ENCODE measurements around the gene PNRC2. TPM values are rescaled to one million over a fixed set of nuclear protein-coding genes. Genes with fewer than 3 reads are reported as not detected.

Gene PNRC2
- total RNA-seq, 1 experiment from 2014 or later = 166 TPM

DNA sequence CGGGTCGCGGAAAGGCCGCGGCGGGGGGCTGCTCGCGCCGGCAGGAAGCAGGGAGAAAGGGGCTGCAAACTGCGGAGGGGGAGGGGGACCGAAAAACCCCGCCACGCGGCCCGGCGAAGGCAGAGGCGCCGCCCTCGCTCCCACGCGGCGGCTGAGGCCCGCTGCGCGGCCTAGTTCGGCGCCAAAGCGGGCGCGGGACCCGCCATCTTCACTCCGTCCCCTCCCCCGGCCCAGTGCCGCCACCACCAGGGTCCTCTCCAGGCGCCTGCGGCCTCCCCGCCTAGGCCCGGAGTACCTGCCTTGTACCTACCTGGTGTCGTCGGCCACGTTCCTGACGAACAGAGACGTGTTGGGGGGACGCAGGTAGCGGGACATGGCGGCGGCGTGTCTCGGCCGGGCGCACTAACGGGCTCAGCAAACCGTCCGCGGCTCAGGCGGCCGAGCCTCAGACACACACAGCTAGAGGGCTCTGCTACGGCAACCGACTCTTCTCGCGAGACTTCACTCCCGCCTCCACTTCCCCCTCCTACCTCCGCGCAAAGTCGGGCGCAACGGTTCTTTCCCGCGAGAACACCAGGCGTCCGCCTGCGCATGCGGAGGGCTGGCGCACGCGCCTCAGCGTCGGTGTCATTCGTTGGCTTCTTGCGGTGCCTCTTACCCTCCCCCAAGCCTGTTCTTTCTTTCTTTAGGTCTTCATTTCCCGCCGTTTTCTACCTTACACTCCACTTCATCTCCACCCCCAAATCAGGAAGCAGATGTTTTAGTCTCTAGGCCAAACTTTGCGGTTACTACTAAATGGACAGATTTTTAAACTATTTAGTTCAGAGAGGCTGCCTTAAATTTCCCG lies 20.5 kb downstream of the PNRC2 start, which contains the start of gene SRSF10 (continued):
- TF ChIP-seq, protein P1, sequence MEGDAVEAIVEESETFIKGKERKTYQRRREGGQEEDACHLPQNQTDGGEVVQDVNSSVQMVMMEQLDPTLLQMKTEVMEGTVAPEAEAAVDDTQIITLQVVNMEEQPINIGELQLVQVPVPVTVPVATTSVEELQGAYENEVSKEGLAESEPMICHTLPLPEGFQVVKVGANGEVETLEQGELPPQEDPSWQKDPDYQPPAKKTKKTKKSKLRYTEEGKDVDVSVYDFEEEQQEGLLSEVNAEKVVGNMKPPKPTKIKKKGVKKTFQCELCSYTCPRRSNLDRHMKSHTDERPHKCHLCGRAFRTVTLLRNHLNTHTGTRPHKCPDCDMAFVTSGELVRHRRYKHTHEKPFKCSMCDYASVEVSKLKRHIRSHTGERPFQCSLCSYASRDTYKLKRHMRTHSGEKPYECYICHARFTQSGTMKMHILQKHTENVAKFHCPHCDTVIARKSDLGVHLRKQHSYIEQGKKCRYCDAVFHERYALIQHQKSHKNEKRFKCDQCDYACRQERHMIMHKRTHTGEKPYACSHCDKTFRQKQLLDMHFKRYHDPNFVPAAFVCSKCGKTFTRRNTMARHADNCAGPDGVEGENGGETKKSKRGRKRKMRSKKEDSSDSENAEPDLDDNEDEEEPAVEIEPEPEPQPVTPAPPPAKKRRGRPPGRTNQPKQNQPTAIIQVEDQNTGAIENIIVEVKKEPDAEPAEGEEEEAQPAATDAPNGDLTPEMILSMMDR (IDR thresholded peaks at IDR 0.05) = no peak
- TF ChIP-seq, protein P2, sequence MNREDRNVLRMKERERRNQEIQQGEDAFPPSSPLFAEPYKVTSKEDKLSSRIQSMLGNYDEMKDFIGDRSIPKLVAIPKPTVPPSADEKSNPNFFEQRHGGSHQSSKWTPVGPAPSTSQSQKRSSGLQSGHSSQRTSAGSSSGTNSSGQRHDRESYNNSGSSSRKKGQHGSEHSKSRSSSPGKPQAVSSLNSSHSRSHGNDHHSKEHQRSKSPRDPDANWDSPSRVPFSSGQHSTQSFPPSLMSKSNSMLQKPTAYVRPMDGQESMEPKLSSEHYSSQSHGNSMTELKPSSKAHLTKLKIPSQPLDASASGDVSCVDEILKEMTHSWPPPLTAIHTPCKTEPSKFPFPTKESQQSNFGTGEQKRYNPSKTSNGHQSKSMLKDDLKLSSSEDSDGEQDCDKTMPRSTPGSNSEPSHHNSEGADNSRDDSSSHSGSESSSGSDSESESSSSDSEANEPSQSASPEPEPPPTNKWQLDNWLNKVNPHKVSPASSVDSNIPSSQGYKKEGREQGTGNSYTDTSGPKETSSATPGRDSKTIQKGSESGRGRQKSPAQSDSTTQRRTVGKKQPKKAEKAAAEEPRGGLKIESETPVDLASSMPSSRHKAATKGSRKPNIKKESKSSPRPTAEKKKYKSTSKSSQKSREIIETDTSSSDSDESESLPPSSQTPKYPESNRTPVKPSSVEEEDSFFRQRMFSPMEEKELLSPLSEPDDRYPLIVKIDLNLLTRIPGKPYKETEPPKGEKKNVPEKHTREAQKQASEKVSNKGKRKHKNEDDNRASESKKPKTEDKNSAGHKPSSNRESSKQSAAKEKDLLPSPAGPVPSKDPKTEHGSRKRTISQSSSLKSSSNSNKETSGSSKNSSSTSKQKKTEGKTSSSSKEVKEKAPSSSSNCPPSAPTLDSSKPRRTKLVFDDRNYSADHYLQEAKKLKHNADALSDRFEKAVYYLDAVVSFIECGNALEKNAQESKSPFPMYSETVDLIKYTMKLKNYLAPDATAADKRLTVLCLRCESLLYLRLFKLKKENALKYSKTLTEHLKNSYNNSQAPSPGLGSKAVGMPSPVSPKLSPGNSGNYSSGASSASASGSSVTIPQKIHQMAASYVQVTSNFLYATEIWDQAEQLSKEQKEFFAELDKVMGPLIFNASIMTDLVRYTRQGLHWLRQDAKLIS (CRISPR knock-in tag; IDR thresholded peaks at IDR 0.05; ENCODE audit: borderline replicate concordance) = no peak
- TF ChIP-seq CREB1 (CRISPR knock-in tag; IDR thresholded peaks at IDR 0.05) (peak; percentile 73; the same call in 1 of the 2 replicates), TEAD4 (CRISPR knock-in tag; IDR thresholded peaks at IDR 0.05) (0 out of 2 replicates have a peak, but pooled peaks have one; percentile 42), ZNF396 (CRISPR knock-in tag; IDR thresholded peaks at IDR 0.05; ENCODE audit: borderline replicate concordance) (no peak), OVOL2 (CRISPR knock-in tag; IDR thresholded peaks at IDR 0.05; ENCODE audit: borderline replicate concordance) (no peak), MXD4 (CRISPR knock-in tag; IDR thresholded peaks at IDR 0.05; ENCODE audit: borderline replicate concordance) (no peak), GRHL2 (CRISPR knock-in tag; IDR thresholded peaks at IDR 0.05; ENCODE audit: insufficient replicate concordance, severe bottlenecking) (no peak), ETV6 (CRISPR knock-in tag; IDR thresholded peaks at IDR 0.05) (peak; percentile 94), HMGA2 (CRISPR knock-in tag; IDR thresholded peaks at IDR 0.05) (peak; percentile 13; the same call in 1 of the 2 replicates), PRRX2 (CRISPR knock-in tag; IDR thresholded peaks at IDR 0.05) (no peak), JUN (CRISPR knock-in tag; IDR thresholded peaks at IDR 0.05) (no peak), SOX15 (CRISPR knock-in tag; IDR thresholded peaks at IDR 0.05) (no peak)
- TF ChIP-seq, protein P3, sequence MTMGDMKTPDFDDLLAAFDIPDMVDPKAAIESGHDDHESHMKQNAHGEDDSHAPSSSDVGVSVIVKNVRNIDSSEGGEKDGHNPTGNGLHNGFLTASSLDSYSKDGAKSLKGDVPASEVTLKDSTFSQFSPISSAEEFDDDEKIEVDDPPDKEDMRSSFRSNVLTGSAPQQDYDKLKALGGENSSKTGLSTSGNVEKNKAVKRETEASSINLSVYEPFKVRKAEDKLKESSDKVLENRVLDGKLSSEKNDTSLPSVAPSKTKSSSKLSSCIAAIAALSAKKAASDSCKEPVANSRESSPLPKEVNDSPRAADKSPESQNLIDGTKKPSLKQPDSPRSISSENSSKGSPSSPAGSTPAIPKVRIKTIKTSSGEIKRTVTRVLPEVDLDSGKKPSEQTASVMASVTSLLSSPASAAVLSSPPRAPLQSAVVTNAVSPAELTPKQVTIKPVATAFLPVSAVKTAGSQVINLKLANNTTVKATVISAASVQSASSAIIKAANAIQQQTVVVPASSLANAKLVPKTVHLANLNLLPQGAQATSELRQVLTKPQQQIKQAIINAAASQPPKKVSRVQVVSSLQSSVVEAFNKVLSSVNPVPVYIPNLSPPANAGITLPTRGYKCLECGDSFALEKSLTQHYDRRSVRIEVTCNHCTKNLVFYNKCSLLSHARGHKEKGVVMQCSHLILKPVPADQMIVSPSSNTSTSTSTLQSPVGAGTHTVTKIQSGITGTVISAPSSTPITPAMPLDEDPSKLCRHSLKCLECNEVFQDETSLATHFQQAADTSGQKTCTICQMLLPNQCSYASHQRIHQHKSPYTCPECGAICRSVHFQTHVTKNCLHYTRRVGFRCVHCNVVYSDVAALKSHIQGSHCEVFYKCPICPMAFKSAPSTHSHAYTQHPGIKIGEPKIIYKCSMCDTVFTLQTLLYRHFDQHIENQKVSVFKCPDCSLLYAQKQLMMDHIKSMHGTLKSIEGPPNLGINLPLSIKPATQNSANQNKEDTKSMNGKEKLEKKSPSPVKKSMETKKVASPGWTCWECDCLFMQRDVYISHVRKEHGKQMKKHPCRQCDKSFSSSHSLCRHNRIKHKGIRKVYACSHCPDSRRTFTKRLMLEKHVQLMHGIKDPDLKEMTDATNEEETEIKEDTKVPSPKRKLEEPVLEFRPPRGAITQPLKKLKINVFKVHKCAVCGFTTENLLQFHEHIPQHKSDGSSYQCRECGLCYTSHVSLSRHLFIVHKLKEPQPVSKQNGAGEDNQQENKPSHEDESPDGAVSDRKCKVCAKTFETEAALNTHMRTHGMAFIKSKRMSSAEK (CRISPR knock-in tag; IDR thresholded peaks at IDR 0.05; ENCODE audit: borderline replicate concordance) = peak; percentile 79; the same call in 1 of the 2 replicates
- TF ChIP-seq, protein P4, sequence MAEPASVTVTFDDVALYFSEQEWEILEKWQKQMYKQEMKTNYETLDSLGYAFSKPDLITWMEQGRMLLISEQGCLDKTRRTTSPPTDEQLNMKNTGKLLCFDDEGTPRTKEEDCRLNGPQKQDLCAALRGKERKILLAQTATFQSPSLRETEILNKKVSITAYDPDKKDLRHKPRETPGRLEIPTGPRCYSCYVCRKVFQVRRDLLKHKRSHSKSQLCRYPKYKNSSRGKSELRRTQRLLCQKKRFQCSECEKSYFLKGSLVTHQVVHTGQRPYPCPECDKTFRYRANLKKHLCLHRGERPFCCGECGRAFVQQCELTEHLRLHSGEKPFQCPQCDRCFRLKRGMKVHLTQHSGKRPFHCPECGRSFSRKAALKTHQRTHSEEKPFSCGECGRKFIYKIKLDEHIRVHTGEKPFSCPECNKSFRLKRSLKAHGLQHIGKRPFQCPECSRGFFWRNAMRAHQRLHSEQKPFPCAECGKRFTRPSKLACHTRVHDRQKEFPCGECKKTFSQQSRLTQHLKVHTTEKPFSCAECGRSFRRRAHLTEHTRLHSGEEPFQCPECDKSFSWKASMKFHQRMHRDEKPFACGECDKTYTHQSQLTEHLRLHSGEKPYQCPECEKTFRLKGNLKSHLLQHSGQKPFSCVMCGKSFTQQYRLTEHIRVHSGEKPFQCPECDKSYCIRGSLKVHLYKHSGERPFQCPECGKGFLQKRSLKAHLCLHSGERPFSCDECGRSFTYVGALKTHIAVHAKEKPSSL (CRISPR knock-in tag; conservative IDR thresholded peaks at IDR 0.05) = no peak
- TF ChIP-seq, protein P5, sequence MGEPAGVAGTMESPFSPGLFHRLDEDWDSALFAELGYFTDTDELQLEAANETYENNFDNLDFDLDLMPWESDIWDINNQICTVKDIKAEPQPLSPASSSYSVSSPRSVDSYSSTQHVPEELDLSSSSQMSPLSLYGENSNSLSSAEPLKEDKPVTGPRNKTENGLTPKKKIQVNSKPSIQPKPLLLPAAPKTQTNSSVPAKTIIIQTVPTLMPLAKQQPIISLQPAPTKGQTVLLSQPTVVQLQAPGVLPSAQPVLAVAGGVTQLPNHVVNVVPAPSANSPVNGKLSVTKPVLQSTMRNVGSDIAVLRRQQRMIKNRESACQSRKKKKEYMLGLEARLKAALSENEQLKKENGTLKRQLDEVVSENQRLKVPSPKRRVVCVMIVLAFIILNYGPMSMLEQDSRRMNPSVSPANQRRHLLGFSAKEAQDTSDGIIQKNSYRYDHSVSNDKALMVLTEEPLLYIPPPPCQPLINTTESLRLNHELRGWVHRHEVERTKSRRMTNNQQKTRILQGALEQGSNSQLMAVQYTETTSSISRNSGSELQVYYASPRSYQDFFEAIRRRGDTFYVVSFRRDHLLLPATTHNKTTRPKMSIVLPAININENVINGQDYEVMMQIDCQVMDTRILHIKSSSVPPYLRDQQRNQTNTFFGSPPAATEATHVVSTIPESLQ (CRISPR knock-in tag; IDR thresholded peaks at IDR 0.05) = 0 out of 2 replicates have a peak, but pooled peaks have one; percentile 29
- TF ChIP-seq, protein P6, sequence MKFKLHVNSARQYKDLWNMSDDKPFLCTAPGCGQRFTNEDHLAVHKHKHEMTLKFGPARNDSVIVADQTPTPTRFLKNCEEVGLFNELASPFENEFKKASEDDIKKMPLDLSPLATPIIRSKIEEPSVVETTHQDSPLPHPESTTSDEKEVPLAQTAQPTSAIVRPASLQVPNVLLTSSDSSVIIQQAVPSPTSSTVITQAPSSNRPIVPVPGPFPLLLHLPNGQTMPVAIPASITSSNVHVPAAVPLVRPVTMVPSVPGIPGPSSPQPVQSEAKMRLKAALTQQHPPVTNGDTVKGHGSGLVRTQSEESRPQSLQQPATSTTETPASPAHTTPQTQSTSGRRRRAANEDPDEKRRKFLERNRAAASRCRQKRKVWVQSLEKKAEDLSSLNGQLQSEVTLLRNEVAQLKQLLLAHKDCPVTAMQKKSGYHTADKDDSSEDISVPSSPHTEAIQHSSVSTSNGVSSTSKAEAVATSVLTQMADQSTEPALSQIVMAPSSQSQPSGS (CRISPR knock-in tag; IDR thresholded peaks at IDR 0.05; ENCODE audit: borderline replicate concordance, low read depth) = no peak
- TF ChIP-seq, protein P7, sequence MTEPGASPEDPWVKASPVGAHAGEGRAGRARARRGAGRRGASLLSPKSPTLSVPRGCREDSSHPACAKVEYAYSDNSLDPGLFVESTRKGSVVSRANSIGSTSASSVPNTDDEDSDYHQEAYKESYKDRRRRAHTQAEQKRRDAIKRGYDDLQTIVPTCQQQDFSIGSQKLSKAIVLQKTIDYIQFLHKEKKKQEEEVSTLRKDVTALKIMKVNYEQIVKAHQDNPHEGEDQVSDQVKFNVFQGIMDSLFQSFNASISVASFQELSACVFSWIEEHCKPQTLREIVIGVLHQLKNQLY (CRISPR knock-in tag; IDR thresholded peaks at IDR 0.05) = no peak
- TF ChIP-seq, protein P8, sequence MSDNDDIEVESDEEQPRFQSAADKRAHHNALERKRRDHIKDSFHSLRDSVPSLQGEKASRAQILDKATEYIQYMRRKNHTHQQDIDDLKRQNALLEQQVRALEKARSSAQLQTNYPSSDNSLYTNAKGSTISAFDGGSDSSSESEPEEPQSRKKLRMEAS (CRISPR knock-in tag; IDR thresholded peaks at IDR 0.05) = peak; percentile 82; the same call in 1 of the 2 replicates
- TF ChIP-seq, protein P9, sequence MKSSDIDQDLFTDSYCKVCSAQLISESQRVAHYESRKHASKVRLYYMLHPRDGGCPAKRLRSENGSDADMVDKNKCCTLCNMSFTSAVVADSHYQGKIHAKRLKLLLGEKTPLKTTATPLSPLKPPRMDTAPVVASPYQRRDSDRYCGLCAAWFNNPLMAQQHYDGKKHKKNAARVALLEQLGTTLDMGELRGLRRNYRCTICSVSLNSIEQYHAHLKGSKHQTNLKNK (CRISPR knock-in tag; IDR thresholded peaks at IDR 0.05) = no peak
